Stimulated activated CD4-positive, alpha-beta T cell treated with anti-CD3 and anti-CD28 coated beads, Interleukin-12 subunit alpha, Interleukin-12 subunit beta, amount 100 ng/mL, for 4 hours (primary cell): ENCODE results near the gene ENDOU.

Source experiments
- DNase-seq: peaks from one replicate; pipeline ENCODE4 v3.0.0-alpha.2; 2020

Gene ENDOU, protein sequence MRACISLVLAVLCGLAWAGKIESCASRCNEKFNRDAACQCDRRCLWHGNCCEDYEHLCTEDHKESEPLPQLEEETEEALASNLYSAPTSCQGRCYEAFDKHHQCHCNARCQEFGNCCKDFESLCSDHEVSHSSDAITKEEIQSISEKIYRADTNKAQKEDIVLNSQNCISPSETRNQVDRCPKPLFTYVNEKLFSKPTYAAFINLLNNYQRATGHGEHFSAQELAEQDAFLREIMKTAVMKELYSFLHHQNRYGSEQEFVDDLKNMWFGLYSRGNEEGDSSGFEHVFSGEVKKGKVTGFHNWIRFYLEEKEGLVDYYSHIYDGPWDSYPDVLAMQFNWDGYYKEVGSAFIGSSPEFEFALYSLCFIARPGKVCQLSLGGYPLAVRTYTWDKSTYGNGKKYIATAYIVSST

DNA sequence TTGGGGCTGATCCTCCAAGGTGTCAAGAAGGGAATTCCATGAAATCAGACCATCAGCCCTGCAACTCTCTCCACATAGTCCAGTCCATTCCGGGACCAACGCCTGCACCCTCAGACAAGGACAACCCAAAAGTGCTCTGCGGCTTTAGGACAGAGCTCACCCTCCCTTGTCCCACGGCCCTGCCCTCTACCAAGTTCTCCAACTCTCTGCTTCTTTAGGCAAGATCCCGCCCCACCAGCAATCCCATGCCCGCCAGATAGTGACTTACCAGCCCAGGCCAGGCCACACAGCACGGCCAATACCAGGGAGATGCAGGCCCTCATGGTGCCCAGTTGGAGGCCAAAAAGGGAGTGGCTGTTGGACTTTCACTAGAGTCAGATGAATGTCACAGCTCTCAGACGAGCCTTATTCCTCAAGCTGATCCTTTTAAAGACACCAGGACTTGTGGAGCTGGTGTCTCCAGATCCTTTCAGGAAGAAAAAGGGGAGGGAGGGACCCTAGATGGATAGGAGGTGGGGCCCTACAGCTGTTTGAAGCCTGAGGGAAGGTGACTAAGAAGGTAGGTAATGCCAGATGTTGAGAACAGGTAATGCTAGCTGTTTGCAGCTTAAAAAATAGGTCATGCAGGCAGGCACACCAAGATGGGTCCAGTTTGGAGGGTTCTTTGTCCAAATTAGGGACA lies at the start of gene ENDOU:
ENDOU (minus strand) TSS at position 400 of the 682 bp plus-strand sequence; CDS start at position 323, 77 bp downstream.
- DNase-seq = no peak

DNA sequence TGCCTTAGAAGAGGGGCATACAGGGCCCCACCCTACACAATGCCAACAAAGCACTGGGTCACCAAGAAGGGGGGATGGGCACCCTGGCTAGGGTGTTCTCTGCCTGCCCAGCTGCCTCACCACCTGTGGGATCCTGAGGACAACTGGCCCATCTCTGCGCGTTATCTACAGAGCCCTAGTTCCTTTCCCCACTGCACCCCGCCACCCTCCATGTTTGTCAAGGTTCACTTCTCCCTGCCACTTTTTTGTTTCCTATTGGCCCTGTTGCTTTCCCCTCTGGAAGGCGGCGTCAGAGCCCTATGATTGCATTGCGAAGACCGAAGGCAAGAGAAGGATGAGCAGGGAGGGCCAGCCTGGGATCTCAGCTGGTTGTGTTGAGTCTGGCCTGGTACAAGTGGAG lies 49.4 kb upstream of the ENDOU start:
- no peak for DNase-seq

DNA sequence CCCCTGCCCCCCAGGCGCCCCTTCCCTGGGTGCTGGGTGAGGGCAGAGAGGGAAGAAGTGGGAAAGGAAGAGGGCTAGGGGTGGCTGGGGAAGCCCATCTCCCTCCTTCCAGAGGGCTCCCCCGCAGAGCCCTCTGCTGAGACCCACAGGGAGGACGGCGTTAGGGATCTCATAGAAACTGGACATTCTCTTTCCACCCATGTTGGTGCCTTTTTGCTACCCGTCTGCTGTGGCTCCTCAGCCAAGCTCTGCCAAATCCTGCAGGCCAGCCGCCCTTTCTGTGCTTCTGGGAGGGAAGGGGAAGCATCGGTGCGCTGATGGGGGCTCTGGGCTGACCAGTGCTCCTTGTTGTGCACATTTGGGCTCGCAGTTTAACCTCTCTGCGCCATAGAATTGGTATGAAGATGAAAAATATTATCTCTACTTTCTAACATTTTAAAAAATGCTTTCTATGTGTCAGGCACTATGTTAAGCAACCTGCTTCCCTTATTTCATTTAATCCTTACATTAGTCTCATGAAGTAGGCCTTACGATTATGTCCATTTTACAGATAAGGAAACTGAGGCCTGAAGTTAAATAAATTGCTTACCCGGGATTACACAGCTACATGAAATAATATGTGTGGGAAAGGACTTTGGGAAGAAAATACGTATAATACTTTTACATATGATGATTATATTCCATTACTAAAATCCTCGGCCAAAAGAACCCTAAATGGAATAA lies 48.7 kb upstream of the ENDOU start:
- no peak for DNase-seq

DNA sequence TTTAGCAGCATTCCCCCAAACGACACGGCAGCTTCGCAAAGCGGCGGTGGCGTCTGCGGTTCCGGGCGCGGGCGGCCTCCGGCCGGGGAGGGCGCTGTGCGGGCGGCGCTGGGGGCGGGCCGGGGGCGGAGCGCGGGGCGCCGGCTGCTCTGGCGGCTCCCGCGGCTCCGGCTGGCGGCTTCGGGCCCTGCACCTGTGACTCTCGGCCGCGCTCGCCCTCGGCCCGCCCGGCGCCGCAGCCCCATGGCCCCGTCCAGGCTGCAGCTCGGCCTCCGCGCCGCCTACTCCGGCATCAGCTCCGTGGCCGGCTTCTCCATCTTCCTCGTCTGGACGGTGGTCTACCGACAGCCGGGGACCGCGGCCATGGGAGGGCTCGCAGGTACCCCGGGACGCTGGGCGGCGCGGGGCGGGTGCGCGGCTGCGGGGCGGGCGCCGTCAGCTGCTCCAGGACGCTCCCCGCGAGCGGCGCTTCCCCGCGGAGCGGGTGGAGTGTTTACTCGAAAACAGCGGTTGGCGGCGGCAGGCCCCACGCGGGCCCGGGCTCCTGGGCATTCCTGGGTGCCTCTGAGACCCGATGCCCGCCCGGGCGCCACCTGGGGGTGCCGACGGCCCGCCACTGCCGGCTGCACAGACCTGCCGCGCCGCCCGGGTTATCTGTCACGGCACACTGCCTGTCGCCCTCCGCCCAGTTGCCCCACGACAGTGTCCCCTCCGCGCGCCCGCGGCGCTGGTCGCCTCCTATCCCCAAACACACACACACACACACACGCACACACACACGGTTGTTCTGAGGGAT lies 48.0 kb upstream of the ENDOU start, which contains the start of gene SLC48A1:
SLC48A1 (plus strand) TSS at position 177 of the 796 bp plus-strand sequence; CDS start at position 244, 67 bp downstream.
- DNase-seq = peak; percentile 72

DNA sequence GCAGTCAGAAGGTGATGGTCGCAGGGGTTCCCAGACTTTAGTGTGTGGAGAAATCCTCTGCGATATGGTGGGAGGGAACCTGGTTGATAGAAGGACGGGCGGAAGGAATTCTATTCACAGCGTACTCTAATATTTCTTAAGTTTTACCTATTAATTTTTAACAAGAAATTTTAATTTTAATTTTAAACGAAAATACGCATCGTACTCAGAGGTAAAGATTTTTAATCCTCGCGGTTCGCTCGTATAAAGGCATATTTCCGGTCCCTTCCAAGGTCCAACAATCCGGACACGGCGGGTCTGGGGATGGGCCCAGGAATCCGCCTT lies 47.4 kb upstream of the ENDOU start:
- no peak for DNase-seq

DNA sequence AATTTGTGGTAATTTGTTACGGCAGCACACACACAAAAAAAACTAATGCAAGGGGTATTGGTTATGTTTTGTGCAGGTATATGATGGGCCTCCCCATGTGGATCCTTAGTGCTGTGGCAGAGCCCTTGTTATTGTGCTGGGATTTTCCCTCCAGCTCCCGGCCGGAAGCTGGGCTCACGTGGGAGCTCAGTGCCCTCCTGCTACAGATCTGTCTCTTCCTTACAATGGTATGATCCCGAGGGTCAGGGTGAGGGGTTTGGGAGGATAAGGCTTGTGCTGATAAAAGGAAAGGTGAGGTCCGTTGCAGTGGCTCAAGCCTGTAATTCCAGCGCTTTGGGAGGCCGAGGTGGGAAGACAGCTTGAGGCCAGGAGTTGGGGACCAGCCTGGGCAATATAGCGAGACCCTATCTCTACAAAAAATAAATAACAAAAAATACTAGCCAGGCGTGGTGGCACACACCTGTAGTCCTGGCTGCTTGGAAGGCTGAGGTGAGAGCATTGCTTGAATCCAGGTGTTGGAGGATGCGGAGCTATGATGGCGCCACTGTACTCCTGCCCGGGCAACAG lies 46.9 kb upstream of the ENDOU start:
- DNase-seq = no peak

DNA sequence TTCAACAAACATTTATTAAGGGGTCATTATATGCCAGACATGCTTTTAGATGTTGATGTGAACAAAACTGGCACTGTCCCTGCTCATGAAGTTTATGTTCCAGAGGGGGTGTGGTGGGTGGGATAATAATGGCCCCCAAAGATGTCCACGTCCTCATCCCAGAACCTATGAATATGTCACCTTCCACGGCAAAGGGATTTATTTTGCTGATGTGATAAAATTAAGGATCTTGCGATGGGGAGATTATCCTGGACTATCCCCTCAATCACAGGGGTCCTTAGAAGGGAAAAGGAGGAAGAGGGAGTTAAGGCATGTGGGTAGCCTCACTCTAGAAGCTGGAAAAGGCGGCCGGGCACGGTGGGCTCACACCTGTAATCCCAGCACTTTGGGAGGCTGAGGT lies 46.0 kb upstream of the ENDOU start:
- DNase-seq = no peak

DNA sequence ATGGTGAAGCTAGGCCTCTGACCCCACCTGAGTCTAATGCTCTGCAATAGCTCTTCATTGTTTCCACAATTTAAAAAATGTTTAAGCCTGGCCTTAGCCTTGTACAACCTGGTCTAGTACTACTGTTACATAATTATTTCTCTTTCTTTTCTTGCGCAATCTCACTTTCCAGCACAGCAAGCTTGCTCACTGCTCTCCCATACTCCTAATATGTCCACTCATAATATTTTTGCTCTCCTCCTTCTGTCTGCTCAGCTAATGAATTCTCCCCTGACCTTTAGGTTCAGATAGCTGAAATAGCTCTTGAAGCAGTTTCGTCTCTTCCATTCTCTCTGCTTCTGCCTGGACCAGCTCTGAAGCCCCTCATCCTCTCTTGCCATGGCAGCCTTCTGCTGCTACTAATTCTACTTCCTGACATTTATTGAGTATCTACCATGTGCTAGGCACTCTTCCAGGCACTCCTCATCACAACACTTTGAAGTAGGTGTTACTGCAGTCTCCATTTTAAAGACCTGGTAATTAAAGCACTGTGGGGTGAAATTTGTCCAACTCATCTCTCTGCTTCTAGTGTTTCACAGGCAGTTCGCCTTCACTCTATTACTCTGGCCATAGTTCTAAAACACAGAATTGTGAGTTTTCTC lies 44.9 kb upstream of the ENDOU start:
- no peak for DNase-seq

DNA sequence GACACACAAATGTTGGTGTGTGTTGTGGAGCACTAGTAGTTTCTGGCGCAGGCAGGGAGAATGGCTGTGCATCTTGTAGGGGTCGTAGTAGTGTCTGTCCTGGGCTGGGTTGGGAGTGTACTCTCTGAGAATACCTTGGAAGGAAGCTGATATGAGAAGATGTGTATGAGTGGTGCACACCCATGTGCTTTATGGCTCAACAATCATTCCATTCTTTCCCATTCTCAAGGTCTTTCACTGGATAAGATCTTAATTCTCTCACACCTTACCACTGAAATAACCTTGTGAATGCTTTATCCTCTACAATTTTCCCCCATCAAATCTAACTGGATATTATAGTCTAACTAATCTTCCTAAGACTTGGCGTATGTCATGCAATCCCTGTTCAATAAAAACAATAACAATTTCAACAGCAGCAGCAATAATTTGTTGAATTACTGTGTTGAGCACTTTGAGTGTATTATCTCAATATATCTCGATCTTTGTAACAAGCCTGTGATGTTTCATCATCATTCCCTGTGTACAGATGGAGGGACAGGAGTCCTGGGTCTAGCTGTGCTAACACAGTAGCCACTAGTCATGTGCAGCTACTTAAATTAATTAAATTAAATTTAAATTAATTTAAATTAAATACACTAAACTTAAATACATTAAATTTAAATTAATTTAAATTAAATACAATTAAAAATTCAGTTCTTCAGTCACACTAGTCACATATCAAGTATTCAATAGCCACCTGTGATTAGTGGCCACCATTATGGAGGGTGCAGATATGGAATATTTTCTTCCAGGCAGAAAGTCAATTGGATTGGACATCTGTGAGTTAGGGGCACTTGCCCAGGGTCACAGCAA lies 44.2 kb upstream of the ENDOU start:
- DNase-seq = no peak

DNA sequence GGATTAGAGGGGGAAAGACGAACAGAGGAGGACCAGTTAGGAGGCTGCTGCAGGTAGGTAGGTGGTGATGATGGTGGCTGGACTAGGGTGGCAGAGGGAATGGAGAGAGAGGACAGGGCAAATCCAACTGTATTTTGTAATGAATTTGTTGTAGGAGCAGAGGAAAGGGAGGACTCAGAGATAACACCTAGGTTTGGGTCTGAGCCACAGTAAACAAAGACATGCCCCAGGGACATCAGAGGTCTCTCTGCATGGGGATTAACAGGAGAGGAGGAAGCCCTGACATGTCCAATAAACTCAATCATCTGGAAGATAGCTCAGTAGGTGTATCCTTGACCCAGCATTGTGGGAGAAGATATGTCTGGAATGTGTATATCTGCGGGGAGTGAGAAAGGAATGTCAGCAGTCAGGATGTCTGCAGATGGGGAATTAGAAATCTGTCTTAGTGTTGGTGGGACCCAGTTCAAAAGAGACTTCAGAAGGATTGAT lies 43.1 kb upstream of the ENDOU start:
- no peak for DNase-seq

DNA sequence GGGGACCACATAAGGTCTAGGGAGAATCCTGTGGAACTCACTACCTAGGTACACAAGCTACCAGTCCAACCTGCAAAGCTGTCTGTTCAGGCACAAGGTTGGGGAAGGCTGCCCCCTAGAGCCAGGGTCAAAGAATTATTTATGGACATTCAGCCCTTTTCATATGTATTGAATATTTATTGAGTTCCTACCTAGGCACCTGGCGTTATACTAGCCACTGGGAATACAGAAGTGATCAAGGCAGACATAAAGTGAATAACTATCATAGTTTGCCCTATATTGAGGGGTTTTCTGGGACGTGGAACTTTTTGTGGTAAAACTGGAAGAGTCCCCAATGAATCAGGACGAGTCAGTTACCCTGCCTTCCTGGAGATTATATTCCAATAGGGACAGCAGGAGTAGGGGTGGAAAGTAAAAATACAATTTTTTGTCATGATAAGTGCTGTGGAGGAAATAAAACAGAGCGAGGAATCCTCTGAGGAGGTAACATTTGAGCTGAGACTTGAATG lies 42.0 kb upstream of the ENDOU start:
- peak; percentile 68 for DNase-seq

DNA sequence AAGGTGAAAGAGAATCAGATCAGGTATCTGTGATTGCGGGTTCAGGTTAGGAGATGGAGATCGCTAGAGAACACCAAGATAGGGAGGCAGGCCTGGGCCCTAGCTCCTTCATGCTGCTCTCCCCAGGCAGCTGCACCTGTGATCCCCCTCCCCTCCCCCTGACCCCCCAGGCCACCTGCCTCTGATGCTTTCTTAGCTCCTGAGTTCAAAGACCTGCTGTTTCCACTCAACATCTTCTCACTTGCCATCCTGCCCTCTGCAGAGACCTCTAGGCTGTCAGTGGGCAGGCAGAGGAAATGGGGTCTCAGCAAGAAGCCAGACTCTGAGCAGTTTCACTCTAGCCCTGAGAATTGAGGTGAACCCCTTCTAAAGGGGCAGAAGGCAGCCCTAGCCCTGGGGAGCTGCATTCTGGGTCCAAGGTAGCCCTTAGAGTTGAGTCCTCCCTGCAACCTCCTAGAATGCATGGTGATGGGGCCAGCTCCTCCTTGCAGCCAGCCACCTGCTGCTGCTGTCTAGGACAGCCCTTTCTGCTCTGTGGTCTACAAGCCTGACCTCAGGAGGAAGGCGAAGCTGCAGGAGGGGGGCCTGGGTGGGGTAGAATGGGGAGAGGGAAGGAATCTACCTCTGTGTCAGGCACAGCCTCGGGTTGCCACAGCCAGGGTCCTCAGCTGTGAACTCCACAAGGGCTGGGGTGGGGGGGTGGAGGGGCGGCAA lies 41.4 kb upstream of the ENDOU start:
- no peak for DNase-seq

DNA sequence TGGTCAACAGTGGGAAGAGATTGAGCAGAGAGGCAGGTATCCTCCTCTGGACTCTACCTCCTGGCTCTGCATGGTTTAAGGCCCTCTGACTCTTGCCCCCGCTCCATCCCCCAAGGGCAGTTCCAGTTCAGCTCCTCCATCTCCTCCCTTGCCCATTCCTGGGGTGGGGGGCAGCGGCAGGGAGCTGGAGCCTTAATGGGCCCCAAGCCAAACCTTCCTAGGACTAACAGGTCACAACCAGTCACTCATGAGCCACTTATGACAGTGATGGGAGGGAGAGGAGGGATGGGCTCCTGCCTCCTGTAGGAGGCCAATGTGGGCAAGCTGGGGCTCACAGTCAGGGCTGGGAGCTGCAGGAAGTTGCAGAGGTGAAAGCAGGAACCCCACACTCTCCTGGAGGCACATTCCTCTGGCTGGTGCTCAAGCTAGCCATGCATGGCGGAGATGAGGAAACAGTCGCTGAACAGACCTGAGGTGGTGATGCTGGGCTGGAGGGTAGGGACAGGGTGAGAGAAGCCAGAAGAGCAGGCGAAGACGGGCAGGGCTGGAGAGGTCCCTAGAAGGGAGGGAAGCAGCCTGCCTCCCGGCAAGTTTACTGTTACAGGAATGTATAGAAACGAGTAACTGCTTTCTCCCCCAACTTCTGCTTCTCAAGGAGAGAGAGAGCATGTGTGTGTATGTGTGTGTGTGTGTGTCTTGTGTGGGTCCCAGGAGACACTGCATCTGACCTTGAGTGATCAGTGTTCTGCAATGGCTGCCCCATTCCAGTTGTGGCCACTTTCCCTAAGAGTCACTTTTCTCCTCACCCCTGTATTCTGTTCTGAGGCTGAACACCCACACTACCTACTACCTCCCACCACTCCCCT lies 38.4 kb upstream of the ENDOU start:
- DNase-seq = no peak

DNA sequence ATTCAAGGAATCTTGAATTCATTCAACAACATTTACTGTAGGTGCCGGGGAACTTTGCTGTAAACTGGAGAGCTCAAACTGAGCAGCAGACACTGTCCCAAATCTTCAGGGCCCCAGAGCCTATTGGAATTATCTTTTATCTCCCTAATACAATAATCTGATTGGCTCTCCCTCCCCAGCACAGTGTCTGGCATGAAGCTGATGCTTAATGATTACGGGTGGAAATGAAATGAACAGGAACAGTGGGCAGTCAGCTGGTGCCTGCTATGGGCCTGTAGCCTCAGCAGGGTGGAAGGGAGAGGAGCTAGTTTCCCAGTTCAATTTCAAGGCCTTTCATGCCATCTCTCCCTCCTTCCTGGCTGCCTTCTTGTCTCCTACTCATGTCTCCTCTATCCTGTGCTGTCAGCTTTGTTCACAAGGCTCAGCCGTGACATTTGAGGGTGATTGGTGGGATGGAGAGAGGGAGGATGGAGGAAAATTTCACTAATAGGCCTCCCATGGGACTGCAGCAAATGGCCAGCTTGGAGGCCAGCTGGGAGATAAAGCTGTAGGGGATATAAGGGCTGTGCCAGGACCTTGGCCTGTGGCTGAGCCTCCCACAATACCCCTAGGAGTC lies 37.7 kb upstream of the ENDOU start:
- DNase-seq = no peak

DNA sequence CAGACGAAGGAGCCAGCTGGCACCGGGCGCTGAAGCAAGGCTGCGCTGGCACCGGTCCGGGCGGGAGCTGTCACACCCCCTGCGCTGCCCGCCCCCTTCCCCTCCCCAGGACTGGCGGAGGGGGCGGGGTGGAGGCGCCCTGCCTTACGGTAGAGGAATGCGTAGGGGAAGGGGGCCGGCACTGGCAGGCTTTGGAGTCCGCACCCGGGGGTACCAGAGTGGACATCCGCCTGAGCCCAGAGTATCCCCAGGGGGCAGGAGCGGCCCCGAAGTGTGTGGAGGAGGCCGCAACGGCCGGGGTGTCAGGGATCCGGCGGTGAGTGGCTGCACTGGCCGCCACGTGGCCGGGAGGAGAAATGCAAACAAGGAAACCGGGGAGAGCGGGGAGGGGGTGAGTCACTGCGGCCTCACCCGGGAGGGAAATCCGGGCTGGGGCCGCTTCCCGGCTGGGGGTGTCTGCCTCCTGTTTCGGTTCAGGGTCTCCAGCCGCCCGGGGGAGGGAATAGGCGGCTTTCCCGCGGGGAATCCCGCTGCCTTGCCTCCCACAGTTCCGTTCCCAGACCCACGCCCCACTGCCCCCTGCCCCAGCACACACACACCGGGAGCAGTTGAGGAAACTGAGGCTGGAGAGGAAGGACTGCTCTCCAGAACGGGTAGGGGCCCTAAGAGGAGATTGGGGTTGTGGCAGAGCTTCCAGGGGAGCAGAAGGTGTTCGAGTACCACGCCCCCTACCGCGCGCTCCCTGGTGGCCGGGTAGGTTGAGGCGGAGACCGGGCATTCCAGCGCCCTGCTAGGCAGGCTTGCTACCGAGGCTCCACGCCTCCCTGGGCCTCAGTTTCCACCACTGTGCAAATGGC lies 33.8 kb upstream of the ENDOU start, which contains the start of gene RAPGEF3:
RAPGEF3 (minus strand) TSS at position 47 of the 857 bp plus-strand sequence. CDS start 324 bp downstream, outside the sequence.
- DNase-seq = peak; percentile 65

DNA sequence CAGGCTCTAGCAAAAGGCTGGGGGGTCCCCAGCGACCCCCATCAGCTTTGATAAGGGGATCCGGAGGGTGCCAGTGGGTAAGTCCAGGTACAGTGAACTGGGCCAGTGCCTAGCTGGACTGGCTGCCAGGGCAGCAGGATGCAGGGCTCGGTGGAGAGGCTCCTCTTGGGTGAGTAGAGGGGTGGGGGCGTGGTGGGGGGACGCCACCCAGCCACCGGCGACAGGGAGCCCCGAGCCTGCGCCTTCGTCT lies 33.2 kb upstream of the ENDOU start:
- DNase-seq = no peak

DNA sequence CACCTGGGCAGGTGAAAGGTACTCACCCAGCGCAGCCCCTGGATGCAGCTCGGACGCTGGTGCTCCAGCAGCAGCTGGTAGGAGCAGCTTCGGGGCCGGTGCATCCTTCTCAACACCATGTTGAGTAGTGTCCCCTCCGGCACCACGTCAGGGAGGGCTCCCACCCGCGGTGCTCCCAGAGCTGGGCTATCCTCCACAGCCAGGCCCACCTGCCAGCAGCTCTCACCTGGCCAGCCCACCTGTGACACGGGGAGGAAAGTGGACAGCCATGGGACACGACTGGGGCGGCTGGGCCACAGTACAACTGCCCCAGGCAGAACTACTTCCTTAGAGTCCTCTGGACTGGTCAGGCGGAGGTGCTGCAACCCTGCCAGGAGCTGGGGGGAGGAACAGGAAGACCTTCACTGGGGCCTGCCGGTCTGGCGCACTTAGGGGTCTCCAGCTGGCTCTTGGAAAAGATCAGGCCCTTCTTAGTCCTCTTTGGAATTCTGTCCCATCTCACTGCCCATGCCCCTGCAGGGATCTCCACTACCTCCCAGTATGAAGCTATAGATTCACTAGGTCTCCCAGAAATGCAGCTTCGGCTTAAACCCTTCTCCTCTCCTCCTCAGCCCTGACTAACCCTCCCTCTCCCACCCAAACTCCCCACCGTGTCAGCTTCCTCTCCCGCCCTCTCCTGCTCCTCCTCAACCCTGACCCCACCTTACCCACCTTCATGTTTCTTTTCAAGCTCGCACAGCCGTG lies 32.7 kb upstream of the ENDOU start:
- DNase-seq = no peak
